Peyer's patch (tissue), 4 donors: ENCODE measurements around the gene SLCO4A1. TPM values are rescaled to one million over a fixed set of nuclear protein-coding genes. Genes with fewer than 3 reads are reported as not detected.

Experiments used
- DNase-seq, 3 donors: peaks; one replicate each; pipeline ENCODE4 v3.0.0-alpha.2; 2017 to 2019
- H3K27ac ChIP-seq, 4 donors: fragments of 200-600 bp; sonication (generic); one replicate each; pipeline ENCODE4 v1.5.1; 2016 to 2019
- H3K27me3 ChIP-seq, 2 donors: fragments of 200-600 bp; sonication (generic); one replicate each; pipeline ENCODE4 v1.5.1; 2019
- H3K36me3 ChIP-seq, 3 donors: fragments of 200-600 bp; sonication (generic); one replicate each; pipeline ENCODE4 v1.5.1; 2016 to 2019
- H3K4me1 ChIP-seq, 4 donors: fragments of 200-600 bp; sonication (generic); one replicate each; pipeline ENCODE4 v1.5.1; 2016 to 2019
- H3K4me3 ChIP-seq, 4 donors: fragments of 200-600 bp; sonication (generic); 1 replicate in 3 of 4; 2 replicates in 1 of 4; pipeline ENCODE4 v1.5.1; 2016 to 2019; ENCODE audit warnings: mild to moderate bottlenecking in 1 of 4
- H3K9me3 ChIP-seq, 4 donors: fragments of 200-600 bp; sonication (generic); one replicate each; pipeline ENCODE4 v1.5.1; 2016 to 2019; ENCODE audit warnings: mild to moderate bottlenecking in 1 of 4
- POLR2A ChIP-seq, 2 donors: fragments of 450-650 bp; IDR thresholded peaks; one replicate each; pipeline ENCODE4 v1.5.1; 2017; ENCODE audit warnings: antibody characterized with exemption in 2 of 2, mild to moderate bottlenecking in 2 of 2, moderate library complexity in 2 of 2
- total RNA-seq, 4 donors: library from RNA; depleted of rRNA; stranded (reverse); fragments of >200 nt; gene quantifications; one replicate each; pipeline ENCODE4 v1.1.0, GENCODE V29; 2016
- TF ChIP-seq, protein P1 (sequence below), 6 experiments: fragments of 450-650 bp in 4 of 6; fragments of 200-600 bp in 2 of 6; sonication (generic) in 1 of 6; IDR thresholded peaks; one replicate each; pipeline ENCODE4 v1.5.1; 2017 to 2019; ENCODE audit warnings: antibody characterized with exemption in 6 of 6, mild to moderate bottlenecking in 3 of 6, moderate library complexity in 1 of 6

SLCO4A1 gene
- total RNA-seq, 4 donors from 2014 or later, result 6.7 to 42.9 (median 28.5) TPM

DNA sequence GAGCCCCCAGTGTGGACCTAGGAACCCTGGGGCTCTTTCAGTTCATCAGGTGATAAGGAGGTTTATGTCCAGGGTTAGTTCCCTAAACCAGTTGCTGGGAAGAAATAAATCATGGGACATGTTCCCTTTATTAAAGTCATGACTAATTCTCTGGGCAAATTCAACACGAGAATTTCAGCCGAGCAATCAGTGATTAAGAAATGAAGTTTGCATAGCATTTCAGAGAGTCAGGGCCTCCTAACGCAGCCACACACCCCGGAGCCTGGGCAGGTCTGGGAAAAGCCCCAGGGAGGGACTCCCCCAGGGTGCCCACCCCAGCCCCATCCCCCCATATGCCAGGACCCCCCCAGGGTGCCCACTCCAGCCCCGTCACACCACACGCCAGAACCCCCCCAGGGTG is 20.1 kb downstream of the SLCO4A1 start:
- Histone ChIP-seq H3K4me1 (peaks cover 0 to 14% (median 3%) of the 10 kb centered on the region in 4 donors), H3K27me3 (no peaks in the 10 kb centered on the region), H3K9me3 (no peaks in the 10 kb centered on the region), H3K36me3 (no peaks in the 10 kb centered on the region), H3K4me3 (no peak overlapping the region), H3K27ac (no peak overlapping the region)
- TF ChIP-seq POLR2A (IDR thresholded peaks at IDR 0.05), result no peak
- TF ChIP-seq, protein P1, sequence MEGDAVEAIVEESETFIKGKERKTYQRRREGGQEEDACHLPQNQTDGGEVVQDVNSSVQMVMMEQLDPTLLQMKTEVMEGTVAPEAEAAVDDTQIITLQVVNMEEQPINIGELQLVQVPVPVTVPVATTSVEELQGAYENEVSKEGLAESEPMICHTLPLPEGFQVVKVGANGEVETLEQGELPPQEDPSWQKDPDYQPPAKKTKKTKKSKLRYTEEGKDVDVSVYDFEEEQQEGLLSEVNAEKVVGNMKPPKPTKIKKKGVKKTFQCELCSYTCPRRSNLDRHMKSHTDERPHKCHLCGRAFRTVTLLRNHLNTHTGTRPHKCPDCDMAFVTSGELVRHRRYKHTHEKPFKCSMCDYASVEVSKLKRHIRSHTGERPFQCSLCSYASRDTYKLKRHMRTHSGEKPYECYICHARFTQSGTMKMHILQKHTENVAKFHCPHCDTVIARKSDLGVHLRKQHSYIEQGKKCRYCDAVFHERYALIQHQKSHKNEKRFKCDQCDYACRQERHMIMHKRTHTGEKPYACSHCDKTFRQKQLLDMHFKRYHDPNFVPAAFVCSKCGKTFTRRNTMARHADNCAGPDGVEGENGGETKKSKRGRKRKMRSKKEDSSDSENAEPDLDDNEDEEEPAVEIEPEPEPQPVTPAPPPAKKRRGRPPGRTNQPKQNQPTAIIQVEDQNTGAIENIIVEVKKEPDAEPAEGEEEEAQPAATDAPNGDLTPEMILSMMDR (IDR thresholded peaks at IDR 0.05), result no peak
- DNase-seq, result no peak

DNA sequence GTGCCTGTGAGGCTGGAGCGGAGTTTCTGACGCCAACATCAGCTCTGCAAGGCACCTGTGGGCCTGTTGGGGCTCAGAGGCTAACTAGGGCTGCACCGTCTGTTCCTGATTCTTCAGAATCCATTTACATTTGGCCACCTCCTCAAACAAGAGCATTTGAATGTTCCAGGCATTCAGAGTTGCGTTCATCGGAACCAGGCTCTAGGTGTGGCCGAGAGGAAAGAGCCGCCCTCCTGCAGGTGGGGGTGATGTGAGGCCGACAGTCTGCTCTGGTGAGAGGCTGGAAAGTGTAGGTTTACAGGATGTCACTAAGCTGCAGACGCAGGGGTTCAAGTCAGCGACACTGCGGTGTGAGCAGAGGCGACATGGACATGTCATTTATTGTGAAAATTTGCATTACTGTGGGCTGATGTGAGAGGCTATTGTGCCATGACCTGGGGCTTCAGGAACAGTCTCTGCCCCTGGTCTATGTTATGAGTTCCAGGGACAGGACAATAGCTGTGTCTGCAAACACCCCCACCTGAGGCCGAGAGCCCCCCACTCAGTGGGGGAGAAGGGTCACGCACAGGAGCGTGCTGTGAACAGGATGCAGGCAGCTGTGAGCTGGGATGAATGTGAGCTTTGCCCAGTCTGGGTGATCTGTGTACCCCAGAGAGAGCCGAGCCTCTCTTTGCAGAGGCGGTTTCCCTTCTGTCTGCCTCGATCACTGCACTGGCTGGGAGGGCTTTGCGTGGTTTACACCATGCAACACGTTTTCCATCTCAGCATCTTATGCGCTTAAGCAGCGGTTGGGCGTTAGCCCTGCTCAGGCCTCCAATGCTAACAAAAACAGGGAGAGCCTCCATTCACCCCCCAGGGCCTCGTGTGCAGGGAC is 21.1 kb downstream of the SLCO4A1 start:
- no peak overlapping the region for H3K4me3 ChIP-seq
- no peaks in the 10 kb centered on the region for H3K9me3 ChIP-seq
- no peak overlapping the region for H3K27ac ChIP-seq
- H3K36me3 ChIP-seq, result no peaks in the 10 kb centered on the region
- DNase-seq, result no peak
- no peaks in the 10 kb centered on the region for H3K27me3 ChIP-seq
- peaks cover 0 to 23% (median 3%) of the 10 kb centered on the region in 4 donors for H3K4me1 ChIP-seq
- TF ChIP-seq POLR2A (IDR thresholded peaks at IDR 0.05), result no peak
- TF ChIP-seq, protein P1 (IDR thresholded peaks at IDR 0.05), result no peak

DNA sequence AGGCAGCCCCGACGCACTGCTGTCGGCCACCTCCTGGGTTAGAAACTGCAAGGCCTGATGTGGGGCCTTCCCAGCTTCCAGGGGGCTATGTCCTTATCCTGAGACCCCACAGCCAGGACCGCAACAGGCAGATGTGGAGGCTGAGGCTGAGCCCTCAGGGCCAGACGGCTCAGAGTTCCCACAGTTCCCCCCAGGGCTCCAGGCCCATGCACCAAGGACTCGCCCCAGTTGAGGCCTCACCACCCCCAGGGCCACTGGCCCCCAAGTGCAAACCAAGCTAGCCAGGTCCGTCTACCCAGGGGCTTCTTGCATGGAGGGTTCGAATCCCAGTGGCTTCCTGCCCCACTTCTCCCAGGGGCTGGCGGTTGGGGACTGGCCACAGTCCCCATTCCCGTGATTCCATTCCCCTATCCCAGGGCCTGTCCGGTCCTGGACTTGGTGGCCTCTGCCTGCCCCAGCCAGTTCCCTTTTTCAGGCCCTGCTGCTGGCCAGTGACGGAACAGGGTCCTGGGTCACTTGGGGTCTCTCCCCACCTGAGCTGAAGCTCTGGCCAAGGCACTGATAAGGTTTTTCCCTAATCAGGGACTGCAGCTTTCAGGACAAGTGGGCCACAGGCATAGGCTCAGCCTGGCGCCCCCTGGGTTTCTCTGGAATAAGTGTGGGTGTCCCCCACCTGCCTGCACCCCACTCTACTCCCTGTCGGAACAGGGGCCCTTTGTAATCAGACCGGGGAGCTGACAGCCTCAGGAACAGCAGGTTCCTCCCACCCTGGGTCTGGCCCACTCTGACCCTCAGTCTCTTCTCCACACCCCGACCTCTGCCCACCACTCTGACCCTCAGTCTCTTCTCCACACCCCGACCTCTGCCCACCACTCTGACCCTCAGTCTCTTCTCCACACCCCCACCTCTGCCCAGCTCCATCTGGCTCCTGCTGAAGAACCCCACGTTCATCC is 22.0 kb downstream of the SLCO4A1 start:
- Histone ChIP-seq H3K27ac (no peak overlapping the region), H3K36me3 (no peaks in the 10 kb centered on the region), H3K27me3 (no peaks in the 10 kb centered on the region), H3K9me3 (no peaks in the 10 kb centered on the region), H3K4me3 (no peak overlapping the region), H3K4me1 (peaks cover 0 to 23% (median 3%) of the 10 kb centered on the region in 4 donors)
- no peak for DNase-seq
- no peak for TF ChIP-seq POLR2A (IDR thresholded peaks at IDR 0.05)
- TF ChIP-seq, protein P1 (IDR thresholded peaks at IDR 0.05), result no peak

DNA sequence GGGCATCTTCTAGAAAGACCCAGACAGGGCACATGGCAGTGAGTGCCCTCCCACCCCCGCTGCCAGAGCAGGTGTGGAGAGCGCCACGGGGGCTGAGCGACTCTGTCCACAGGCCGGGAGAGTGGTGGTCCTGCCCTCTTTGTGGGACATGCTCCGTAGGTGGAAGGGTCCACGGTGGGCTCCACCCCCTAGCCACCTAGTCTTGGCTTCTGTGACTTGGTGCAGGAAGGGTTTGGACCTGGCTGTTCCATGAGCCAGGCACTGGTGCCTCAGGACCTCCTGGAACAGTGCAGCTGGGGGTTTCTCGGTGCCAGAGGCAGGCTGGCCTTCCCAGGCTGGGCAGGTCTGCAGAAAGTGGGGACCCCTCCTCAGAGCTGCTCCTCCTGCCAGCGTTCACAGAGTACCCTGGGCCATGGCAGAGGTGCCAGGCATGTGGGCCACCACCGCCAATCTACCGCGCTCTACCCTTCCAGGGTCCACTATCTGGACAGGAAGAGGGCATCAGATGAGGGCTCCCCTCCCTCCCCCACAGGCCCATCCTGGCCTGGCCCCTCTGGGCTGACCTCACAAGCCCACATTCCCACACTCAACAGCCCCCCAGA is 23.0 kb downstream of the SLCO4A1 start:
- no peaks in the 10 kb centered on the region for H3K27me3 ChIP-seq
- DNase-seq, result no peak
- TF ChIP-seq, protein P1 (IDR thresholded peaks at IDR 0.05), result no peak
- no peak for TF ChIP-seq POLR2A (IDR thresholded peaks at IDR 0.05)
- no peaks in the 10 kb centered on the region for H3K36me3 ChIP-seq
- H3K27ac ChIP-seq, result peak overlapping the region in 1 of 4 donors; percentile 84
- H3K4me3 ChIP-seq, result no peak overlapping the region
- H3K9me3 ChIP-seq, result no peaks in the 10 kb centered on the region
- peaks cover 0 to 23% (median 3%) of the 10 kb centered on the region in 4 donors for H3K4me1 ChIP-seq
